Omental fat pad (tissue), 4 donors: ENCODE measurements around the gene SLC25A45. TPM values are rescaled to one million over a fixed set of nuclear protein-coding genes. Genes with fewer than 3 reads are reported as not detected.

Experiments used
- ATAC-seq: fragments of 150-250 bp; one replicate; pipeline ENCODE4 v1.9.1; 2016; ENCODE audit warnings: mild to moderate bottlenecking, moderate library complexity; ENCODE audit not compliant: low FRiP score
- DNase-seq: peaks from one replicate; pipeline ENCODE4 v3.0.0-alpha.2; 2019; ENCODE audit warnings: low spot score
- total RNA-seq, 4 donors: library from RNA; depleted of rRNA; stranded (reverse); fragments of >200 nt; gene quantifications; one replicate each; pipeline ENCODE4 v1.1.0, GENCODE V29; 2016
- TF ChIP-seq, protein P1 (sequence below), 3 donors: fragments of 450-650 bp; IDR thresholded peaks; one replicate each; pipeline ENCODE4 v1.5.1; 2016 to 2017; ENCODE audit warnings: antibody characterized with exemption in 3 of 3, mild to moderate bottlenecking in 3 of 3, moderate library complexity in 2 of 3

The SLC25A45 gene, protein sequence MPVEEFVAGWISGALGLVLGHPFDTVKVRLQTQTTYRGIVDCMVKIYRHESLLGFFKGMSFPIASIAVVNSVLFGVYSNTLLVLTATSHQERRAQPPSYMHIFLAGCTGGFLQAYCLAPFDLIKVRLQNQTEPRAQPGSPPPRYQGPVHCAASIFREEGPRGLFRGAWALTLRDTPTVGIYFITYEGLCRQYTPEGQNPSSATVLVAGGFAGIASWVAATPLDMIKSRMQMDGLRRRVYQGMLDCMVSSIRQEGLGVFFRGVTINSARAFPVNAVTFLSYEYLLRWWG
- total RNA-seq = 1 to 10 TPM; 4.1 to 9.2 (median 6.0) TPM

DNA sequence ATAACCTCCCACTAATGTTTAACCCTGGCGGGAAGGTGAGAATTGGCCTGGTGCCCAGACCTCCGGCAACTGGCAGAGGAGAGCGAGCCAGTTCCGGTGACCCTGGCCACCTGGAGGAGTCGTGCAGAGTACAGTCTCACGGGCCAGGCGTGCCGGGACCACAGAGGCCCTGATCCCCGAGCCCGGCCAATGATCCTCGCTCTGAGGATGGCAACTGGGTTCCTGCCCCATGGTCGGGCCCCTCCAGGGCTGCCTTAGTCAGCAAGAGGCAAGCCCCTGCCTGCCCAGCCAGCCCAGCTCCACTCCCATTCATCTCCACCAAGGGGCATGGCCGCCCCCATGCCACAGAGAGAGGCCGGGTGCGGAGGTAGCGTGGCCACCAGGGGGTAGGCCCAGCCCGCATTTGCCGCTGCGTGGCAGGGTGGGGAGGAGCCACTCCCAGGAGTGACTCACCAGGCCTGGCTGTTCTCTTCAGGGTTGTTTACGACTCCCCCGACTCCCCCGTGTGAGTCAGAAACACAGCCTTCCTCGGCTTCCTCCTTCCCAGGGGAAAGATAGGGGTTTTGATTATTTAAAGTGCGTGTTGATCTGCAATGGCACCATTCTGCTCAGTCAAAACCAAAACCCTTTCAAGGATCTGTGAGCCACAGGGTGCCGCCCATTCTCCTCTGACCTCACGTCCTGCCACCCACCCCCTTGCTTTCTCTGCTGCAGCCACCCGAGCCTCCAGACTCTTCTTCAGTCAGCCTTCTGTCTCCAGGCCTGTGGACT is at the start of gene SLC25A45:
TSS of gene SLC25A45 (minus strand) at position 614 of the 771 bp plus-strand sequence. CDS start 695 bp downstream, outside the sequence.
- ATAC-seq = peak; percentile 91
- TF ChIP-seq, protein P1, sequence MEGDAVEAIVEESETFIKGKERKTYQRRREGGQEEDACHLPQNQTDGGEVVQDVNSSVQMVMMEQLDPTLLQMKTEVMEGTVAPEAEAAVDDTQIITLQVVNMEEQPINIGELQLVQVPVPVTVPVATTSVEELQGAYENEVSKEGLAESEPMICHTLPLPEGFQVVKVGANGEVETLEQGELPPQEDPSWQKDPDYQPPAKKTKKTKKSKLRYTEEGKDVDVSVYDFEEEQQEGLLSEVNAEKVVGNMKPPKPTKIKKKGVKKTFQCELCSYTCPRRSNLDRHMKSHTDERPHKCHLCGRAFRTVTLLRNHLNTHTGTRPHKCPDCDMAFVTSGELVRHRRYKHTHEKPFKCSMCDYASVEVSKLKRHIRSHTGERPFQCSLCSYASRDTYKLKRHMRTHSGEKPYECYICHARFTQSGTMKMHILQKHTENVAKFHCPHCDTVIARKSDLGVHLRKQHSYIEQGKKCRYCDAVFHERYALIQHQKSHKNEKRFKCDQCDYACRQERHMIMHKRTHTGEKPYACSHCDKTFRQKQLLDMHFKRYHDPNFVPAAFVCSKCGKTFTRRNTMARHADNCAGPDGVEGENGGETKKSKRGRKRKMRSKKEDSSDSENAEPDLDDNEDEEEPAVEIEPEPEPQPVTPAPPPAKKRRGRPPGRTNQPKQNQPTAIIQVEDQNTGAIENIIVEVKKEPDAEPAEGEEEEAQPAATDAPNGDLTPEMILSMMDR (IDR thresholded peaks at IDR 0.05) = peak in 2 of 3 donors; percentile 56 to 94

DNA sequence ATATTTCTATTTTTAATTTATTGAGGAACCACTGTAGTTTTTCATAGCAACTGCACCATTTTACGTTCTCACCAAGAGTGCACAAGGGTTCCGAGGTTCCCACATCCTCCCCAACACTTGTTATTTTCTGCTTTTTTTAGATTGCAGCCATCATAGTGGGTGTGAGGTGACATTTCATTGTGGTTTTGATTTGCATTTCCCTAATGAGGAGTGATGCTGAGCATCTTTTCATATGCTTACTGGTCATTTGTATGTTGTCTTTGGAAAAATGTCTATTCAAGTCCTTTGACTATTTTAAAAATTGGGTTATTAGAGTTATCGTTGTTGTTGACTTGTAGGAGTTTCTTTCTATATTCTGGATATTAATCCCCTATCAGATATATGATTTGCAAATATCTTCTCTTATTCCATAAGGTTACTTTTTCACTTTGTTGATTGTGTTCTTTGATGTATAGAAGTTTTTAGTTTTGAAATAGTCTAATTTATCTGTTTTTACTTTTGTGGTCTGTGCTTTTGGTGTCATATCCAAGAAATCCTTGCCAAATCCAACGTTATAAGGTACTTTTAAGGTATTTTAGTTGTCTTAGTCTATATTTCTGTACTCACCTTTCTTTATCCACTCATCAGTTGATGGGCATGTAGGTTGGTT is 49.1 kb upstream of the SLC25A45 start:
- DNase-seq (no peak), ATAC-seq (no peak)

More for the DNA sequence above, at the start of gene SLC25A45:
- peak; percentile 92 for DNase-seq

DNA sequence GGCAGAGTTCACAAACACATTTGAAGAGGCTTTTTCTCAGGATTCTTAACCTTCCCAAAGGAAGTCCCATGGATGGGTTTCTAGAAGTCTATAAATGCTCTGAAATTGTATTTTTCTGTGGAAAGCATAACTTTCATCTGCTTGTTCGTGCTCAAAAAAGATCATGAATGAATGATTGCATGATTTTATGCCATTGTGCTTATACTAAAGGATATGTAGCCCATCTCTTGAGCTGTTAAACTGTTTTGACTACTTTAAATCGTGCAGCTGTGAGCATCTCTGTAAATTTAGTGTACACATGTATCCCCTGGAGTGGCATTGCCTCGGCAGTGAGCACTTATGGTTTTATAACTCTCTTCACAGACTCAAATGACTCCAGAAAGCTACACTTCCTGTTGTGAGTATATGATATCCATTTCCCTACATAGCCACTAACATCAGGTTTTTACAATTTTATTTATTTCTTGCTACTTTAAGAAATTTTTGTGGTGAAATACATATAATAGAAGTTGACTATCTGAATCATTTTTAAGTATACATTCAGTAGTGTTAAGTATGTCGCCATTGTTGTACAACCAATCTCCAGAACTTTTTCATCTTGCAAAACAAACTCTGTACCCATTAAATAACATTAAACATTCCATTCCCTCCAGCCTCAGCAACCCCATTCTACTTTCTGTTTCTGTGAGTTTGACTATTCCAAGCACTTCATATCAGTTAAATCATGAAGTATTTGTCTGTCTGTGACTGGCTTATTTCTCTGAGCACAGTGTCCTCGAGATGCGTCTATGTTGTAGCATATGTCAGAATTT is 48.2 kb upstream of the SLC25A45 start:
- TF ChIP-seq, protein P1 (IDR thresholded peaks at IDR 0.05) = no peak
- DNase-seq (no peak), ATAC-seq (no peak)

More for the DNA sequence above, 49.1 kb upstream of the SLC25A45 start:
- TF ChIP-seq, protein P1 (IDR thresholded peaks at IDR 0.05) = no peak

DNA sequence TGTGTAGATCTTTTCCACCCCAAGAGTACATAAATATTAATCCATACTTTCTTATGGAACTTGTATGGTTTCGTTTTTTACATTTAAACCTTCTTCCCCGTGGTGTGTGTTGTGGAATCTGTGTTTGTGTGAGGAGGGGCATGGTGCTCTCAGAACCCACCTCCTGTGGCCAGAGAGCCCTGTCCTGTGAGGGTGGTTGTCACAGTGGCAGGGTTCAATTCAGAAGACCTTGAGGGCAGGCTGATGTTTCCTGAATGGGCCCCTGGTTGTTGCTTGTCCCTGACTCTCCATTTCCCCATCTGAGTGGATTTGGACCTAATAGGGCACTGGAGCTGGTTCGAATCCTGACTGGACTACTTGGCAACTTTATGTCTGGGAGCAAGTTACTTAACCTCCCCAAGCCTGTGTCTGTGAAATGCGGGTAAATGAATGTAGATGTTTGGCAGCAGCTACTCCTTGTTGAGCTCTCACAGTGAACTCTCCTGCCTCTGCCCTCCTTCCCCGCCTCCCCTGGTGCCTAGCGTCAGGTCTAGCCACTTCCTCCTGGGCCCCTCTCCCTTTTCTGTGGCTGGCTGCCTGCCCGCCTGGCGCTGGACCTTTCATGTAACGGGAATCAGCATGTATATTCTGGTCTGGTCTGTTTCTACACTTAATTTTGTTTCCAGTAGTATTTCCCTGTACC is 47.4 kb upstream of the SLC25A45 start:
- ATAC-seq = peak; percentile 1
- DNase-seq = no peak
- TF ChIP-seq, protein P1 (IDR thresholded peaks at IDR 0.05) = no peak

DNA sequence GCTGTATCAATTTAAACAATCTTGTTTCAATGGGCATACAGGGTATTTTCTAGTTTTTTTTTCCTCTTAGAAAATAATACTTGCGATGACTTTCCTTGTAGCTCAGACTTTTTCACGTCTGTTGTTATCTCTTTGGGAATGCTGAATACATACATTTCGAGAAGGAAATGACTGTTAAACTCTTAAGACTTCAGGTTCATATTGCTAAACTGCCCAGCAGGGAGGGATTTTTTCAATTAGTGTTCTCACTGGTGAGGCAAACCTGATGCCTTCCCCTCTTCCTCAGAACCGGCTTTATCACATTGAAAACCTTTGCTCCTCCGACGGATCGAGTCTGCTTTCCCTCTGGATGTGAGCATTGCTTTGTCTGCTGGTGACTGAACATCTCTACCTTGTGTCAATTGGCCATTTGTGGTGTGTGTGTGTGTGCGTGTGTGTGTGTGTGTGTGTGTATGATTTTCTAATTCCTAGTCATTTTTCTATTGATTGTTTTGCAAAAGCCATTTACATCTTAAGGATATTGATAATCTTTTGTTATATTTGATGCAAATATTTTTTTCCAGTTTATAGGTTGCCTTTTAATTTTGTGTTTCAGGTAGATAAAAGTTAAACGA is 46.7 kb upstream of the SLC25A45 start:
- DNase-seq = no peak
- TF ChIP-seq, protein P1 (IDR thresholded peaks at IDR 0.05) = no peak
- ATAC-seq = peak; percentile 0
